ENCODE results near the gene ABCB1. TPM values are rescaled to one million over a fixed set of nuclear protein-coding genes. Genes with fewer than 3 reads are reported as not detected.
A peak's percentile ranks its signal among the peaks of the same experiment; 100 is the strongest.

Gene ABCB1
- total and polyA plus RNA-seq, 2 of the 13 experiments (the other 11 are each of a cell fraction or from before 2014, with no cell fraction given) = 42.8 to 52.6 TPM

GRCh38 chr7:87538052-87538451, 62.6 kb downstream of the ABCB1 start (continued):
- TF ChIP-seq SALL1 (CRISPR knock-in tag; IDR thresholded peaks at IDR 0.05) (0 out of 2 replicates have a peak, but pooled peaks have one; percentile 19), SOX6 (IDR thresholded peaks at IDR 0.05) (no peak), SOX6 (CRISPR knock-in tag; IDR thresholded peaks at IDR 0.05) (no peak), ZKSCAN8 (CRISPR knock-in tag; IDR thresholded peaks at IDR 0.05; ENCODE audit: borderline replicate concordance) (0 out of 2 replicates have a peak, but pooled peaks have one; percentile 20), DDIT3 (CRISPR knock-in tag; IDR thresholded peaks at IDR 0.05) (no peak), ARID5B (CRISPR knock-in tag; IDR thresholded peaks at IDR 0.05) (peak; percentile 26; the same call in 1 of the 2 replicates), EED (CRISPR knock-in tag; IDR thresholded peaks at IDR 0.05) (no peak), TEAD3 (CRISPR knock-in tag; optimal IDR thresholded peaks at IDR 0.05; ENCODE audit: borderline replicate concordance) (peak; percentile 49), ZUFSP (CRISPR knock-in tag; IDR thresholded peaks at IDR 0.05; ENCODE audit: borderline replicate concordance) (no peak), ZMYM4 (CRISPR knock-in tag; IDR thresholded peaks at IDR 0.05) (0 out of 2 replicates have a peak, but pooled peaks have one; percentile 19)
